PC-3 (cell line): ENCODE results near the gene LRBA.

ENCODE experiments used
- CTCF ChIP-seq: fragments of 300-600 bp; sonication (generic); conservative IDR thresholded peaks from 2 replicates; pipeline ENCODE4 v1.5.1; 2017; ENCODE audit warnings: antibody characterized with exemption, low read depth, mild to moderate bottlenecking, low read length
- EZH2 ChIP-seq: fragments of 300-600 bp; sonication (generic); IDR thresholded peaks from one replicate; pipeline ENCODE4 v1.6.1; 2017; ENCODE audit warnings: antibody characterized with exemption, mild to moderate bottlenecking, low read length; ENCODE audit not compliant: unreplicated experiment

- TF ChIP-seq CTCF (no peak), EZH2 (no peak)
Measured at GRCh38 chr4:150247184-150247583, 767.9 kb downstream of the LRBA start.
